ENCODE measurements around the gene STAT1.

STAT1 gene

GRCh38 chr2:190959911-190960788, 53.8 kb downstream of the STAT1 start:
- DNase-seq (ENCODE audit: low spot score) = no peak

GRCh38 chr2:190953257-190953656, 60.7 kb downstream of the STAT1 start:
- DNase-seq (ENCODE audit: low spot score) = no peak

DNA sequence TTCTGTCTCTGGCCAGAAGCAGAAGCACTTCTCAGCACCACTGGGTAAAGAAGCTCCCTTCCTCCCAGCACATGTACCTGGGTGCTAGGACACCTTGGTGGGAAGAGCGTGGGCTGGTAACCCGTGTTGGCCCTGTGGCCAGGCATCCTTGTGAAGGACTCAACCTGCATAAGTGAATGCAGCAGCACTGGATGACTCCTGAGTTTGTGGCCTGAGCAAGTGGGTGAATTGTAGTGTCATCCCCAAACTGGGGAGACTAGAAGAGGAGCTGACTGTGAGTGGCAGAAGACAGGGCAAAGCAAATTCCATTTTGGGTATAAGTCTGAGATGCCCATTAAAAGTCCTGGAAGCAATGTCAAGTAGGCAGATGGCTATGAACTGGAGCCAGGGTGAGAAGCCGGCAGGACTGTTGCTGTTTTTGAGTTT, 63.4 kb downstream of the STAT1 start:
- no peak for DNase-seq (ENCODE audit: low spot score)

DNA sequence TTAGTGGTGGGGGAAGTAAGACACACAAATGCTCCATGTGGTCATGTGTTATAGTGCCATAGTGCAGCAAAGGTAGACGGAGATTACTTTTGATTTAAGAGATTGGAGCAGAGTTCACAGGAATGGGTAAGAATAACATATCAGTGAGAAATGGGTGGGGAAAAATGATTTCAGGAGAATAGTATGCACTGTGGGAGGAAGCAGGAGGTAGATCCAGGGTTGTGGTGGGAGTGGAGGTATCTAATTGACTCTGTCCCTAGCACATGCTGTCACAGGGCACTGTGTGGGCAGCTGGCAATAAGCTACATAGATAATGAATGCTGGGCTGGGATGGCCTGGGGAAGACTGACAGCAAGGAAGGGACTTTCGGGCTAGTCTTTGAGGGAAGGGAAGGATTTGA, 65.3 kb downstream of the STAT1 start:
- peak; percentile 45 for DNase-seq (ENCODE audit: low spot score)

DNA sequence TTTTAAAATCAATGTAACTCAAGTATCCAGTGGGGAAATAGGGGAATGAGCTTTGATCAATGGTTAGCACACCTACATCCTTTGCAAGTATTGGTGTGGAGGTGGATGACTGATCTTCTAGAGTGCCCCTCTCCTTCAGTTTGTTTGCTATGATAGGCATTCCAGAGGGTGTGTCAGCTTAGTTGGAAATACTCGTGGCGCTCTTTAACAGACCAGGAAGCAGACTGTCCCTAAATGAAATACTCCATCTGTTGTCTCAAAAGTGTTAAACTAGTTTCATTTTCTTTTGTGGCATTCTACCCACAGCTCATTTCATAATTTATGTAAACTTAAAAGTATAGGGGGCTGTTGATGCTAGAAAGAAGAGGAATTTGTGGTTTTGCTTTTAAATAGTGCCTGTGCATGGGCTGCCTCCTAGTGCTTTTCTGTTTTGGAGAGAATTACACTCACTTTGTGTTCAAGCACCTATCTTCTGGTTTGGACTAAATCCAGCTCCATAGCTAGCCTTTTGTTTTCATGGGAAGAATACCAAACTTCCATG, 66.2 kb downstream of the STAT1 start:
- DNase-seq (ENCODE audit: low spot score) = peak; percentile 75

DNA sequence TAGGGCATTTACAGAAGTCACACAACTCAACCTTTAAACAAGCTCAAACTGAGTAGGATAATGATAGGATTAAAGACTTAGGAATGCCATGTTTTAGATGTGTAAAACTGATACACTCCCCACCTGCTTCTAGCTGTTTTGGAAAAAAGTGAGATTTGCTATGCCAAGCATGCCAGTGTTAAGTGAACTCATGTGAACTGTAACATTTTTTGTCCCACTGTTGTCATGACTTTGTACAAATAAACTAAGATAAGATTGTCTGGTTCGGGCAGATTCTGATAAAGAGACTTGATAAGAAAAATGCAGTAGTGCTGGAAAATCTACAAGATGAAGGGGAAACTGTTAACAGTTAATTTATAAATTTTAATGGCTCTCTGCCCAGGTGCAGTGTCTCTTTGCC, 66.8 kb downstream of the STAT1 start:
- DNase-seq (ENCODE audit: low spot score) = peak; percentile 25

- DNase-seq (ENCODE audit: low spot score) = no peak
Measured at GRCh38 chr2:190943706-190944105, 70.3 kb downstream of the STAT1 start.

DNA sequence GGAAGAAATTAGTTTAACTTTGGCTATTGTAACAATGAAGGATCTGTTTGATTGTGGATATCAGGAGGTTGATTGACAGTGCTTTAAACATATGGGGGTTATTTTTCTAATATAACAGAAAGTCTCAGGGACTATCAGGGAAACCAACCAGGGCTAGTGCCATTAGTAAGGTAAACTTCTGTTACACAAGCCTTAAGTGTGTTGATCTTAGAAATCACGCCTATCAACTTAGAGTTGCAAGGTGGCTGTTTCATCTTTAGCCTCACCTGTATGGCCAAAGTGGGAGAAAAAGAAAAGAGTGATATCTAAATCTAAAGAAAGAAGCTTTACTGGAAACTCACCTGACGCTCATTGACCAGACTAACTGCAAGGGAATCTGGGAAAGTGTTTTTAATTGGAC, 71.3 kb downstream of the STAT1 start:
- no peak for DNase-seq (ENCODE audit: low spot score)

DNA sequence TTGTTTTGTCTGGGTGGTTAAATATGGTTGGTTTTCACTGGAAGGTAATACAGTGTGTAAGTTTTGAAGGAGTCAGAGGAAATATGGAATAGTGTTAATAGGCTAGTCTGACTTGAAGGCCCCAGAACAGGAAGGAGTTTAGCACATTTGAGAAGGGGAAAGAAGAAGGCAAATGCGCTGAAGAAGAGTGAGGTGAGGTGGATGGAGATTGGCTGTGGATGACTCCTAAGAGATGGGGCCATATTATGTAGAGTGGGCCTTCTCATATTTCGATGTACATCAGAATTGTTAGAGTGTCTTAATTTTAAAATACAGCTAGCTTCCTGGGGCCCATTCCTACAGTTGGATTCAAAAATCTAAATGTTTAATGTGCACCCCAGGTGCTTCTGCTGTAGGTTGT, 72.4 kb downstream of the STAT1 start:
- DNase-seq (ENCODE audit: low spot score) = no peak

DNA sequence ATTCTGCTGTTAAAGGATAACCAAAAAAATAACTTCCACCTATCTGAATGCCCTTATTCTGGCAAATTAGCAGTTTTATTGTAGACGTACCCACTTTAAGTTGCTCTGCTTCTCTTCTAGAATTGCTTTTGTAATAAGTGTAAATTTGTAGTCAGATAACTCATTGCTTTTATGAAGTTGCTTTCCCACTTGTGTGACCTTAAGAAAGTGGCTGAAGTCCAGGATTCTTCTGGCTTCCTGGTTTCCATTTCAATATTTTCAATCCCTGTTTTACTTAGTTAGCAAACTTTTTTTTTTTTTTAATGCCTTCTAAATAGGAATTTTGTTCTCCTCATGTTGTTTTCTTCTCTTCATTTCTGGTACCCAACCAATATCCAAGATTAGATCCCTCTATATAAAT, 73.5 kb downstream of the STAT1 start:
- DNase-seq (ENCODE audit: low spot score) = no peak

DNA sequence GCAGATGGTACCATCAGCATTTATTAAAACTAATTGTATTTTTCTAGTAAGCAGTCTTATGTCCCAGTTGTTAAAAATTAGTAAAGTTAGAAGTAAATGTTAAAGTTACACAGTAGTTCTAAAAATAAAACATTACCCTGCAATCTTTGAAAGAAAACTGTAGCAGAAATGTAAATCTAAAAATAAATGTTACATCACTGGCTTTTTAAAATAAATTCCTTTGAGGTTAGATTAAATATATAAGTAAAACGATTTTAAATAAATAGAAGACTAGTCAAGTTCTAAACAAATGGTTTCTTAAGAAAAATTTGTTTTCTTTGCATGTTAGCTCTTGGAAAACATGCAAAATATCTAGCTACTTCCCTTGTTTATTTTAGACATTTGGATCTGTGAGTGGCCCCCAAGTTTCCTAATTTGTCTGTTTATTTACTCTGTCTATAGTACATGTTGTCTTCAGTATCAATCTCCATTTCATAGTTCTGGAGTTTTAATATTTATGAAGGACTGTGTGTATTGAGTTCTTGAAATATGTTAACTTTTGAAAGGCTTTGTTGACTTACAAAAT, 75.1 kb downstream of the STAT1 start:
- no peak for DNase-seq (ENCODE audit: low spot score)

GRCh38 chr2:190935054-190935453, 78.9 kb downstream of the STAT1 start:
- no peak for DNase-seq (ENCODE audit: low spot score)

- DNase-seq (ENCODE audit: low spot score) = no peak
Measured at GRCh38 chr2:190933361-190933760, 80.6 kb downstream of the STAT1 start.

DNA sequence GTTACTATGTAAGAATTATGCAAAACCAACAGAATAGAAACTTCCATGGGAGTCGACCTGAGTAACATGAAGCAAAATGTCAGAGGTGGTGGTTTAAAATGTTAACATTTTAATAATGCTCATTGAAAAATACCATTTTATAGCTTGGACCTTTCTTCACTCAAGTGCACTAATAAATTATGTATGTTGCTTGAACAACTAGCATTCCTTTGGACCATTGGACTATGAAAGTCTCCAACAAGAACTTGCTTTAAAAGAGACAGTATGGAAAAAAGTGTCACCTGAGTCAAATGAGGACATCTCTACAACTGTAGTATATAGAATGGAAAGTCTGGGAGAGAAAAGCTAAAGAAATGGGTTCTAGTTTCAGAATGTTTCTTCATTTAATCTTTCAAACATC, 81.5 kb downstream of the STAT1 start:
- DNase-seq (ENCODE audit: low spot score) = no peak

DNA sequence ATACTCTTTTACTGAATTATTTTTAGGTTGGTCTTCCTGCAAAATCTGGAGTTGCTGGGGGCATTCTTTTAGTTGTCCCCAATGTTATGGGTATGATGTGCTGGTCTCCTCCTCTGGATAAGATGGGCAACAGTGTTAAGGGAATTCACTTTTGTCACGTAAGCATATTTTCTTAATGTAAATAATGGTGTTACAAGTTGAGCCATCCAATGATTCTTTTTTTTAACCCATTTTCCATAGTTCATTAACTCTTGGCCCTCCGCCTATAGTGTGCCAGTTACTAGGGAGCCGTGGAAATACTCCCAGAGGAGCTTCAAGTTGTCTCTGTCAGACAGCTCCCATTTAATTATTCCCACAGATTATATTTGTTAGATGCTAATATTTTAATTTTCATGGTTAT, 83.6 kb downstream of the STAT1 start:
- DNase-seq (ENCODE audit: low spot score) = no peak

GRCh38 chr2:190929919-190930318, 84.1 kb downstream of the STAT1 start:
- DNase-seq (ENCODE audit: low spot score) = no peak

DNA sequence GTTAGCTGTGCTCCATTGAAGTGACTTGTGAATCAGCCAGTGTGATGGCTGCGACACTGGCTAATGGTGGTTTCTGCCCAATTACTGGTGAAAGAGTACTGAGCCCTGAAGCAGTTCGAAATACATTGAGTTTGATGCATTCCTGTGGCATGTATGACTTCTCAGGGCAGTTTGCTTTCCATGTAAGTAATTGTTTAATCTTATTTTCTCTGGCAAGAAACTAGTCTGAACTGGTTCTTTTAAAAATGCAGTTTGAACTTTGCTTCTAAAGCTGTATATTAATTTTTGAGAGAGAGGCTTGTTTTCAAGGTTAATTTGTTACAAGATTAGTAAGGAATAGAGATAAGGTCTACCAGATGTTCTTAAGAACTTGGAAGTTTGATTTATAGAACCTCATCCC, 86.7 kb downstream of the STAT1 start:
- DNase-seq (ENCODE audit: low spot score) = no peak

DNA sequence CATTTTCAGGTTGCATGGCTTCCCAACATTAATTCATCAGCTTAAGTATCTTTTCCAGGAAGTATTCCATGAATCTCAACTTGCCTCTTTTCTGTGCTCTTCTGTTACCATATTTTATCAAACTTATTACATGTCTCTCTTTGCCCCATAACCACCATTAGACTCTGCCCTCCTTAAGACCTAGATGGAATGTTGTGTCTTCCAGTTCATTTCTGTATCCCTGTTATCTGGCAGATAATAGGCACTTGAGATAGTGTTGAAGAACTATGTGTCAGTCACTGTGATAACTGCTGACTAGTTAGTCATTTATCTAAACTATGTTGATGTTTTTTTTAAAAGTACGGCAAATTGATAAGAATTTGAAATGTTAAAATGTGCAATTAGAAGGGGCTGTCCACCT, 91.6 kb downstream of the STAT1 start:
- DNase-seq (ENCODE audit: low spot score) = no peak

DNA sequence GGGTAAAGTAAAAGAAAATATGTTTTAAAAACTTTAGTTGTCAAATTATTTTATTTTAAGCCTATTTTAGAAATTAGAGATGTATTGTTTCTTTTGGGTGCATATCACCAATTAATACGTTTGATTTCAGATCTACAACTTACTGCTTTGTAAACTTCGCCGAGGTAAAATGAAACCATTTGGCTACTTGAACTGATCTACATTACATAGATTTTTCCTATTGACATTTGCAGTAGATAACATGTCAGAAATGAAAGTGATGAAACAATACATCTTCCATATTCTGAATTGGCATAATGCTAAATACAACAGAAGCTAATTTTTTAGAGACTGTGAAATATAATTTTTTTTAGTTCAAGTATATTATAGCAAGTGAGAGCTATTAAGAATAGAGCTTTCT, 93.9 kb downstream of the STAT1 start:
- DNase-seq (ENCODE audit: low spot score) = no peak
